ENCODE measurements around the gene UGT1A5.

The UGT1A5 gene

GRCh38 chr2:233712611-233713261, at the start of gene UGT1A5:
UGT1A5 (plus strand) TSS chr2:233712907; CDS start chr2:233712992, 85 bp downstream.
- DNase-seq (ENCODE audit: low read depth): no peak

GRCh38 chr2:233663911-233664310, 48.8 kb upstream of the UGT1A5 start:
- no peak for DNase-seq (ENCODE audit: low read depth)

- DNase-seq (ENCODE audit: low read depth): no peak
Observed at GRCh38 chr2:233668605-233669260, 44.0 kb upstream of the UGT1A5 start.

GRCh38 chr2:233671290-233672161, 41.2 kb upstream of the UGT1A5 start, which contains the start of gene UGT1A9:
UGT1A9 (plus strand) TSS chr2:233671898; CDS start chr2:233671935, 37 bp downstream.
- DNase-seq (ENCODE audit: low read depth): no peak

- DNase-seq (ENCODE audit: low read depth): no peak
Observed at GRCh38 chr2:233672886-233673285, 39.8 kb upstream of the UGT1A5 start.

- no peak for DNase-seq (ENCODE audit: low read depth)
Observed at GRCh38 chr2:233673896-233674295, 38.8 kb upstream of the UGT1A5 start.

- no peak for DNase-seq (ENCODE audit: low read depth)
Observed at GRCh38 chr2:233674314-233674713, 38.4 kb upstream of the UGT1A5 start.

GRCh38 chr2:233674995-233675394, 37.7 kb upstream of the UGT1A5 start:
- DNase-seq (ENCODE audit: low read depth): no peak

- DNase-seq (ENCODE audit: low read depth): no peak
Observed at GRCh38 chr2:233676046-233676445, 36.7 kb upstream of the UGT1A5 start.

GRCh38 chr2:233679196-233679595, 33.5 kb upstream of the UGT1A5 start:
- DNase-seq (ENCODE audit: low read depth): no peak

- no peak for DNase-seq (ENCODE audit: low read depth)
Observed at GRCh38 chr2:233680361-233681045, 32.2 kb upstream of the UGT1A5 start.

- DNase-seq (ENCODE audit: low read depth): no peak
Observed at GRCh38 chr2:233681521-233682099, 31.1 kb upstream of the UGT1A5 start, which contains the start of gene UGT1A7. UGT1A7 (plus strand) TSS chr2:233681901; CDS start chr2:233681938, 37 bp downstream.

GRCh38 chr2:233684640-233685039, 28.1 kb upstream of the UGT1A5 start:
- DNase-seq (ENCODE audit: low read depth): no peak

GRCh38 chr2:233686928-233687327, 25.8 kb upstream of the UGT1A5 start:
- no peak for DNase-seq (ENCODE audit: low read depth)

- no peak for DNase-seq (ENCODE audit: low read depth)
Observed at GRCh38 chr2:233688341-233688740, 24.4 kb upstream of the UGT1A5 start.

GRCh38 chr2:233689031-233689430, 23.7 kb upstream of the UGT1A5 start:
- DNase-seq (ENCODE audit: low read depth): no peak

GRCh38 chr2:233689501-233689900, 23.2 kb upstream of the UGT1A5 start:
- no peak for DNase-seq (ENCODE audit: low read depth)

- DNase-seq (ENCODE audit: low read depth): no peak
Observed at GRCh38 chr2:233690444-233690843, 22.3 kb upstream of the UGT1A5 start.

GRCh38 chr2:233691443-233692433, 21.0 kb upstream of the UGT1A5 start:
- no peak for DNase-seq (ENCODE audit: low read depth)

GRCh38 chr2:233692648-233693047, 20.1 kb upstream of the UGT1A5 start, which contains the start of gene UGT1A6:
UGT1A6 (plus strand) TSS chr2:233692890; CDS start chr2:233693005, 115 bp downstream.
- DNase-seq (ENCODE audit: low read depth): no peak

Measured in activated T-cell treated with anti-CD3 and anti-CD28 coated beads for 48 hours (primary cell).